HepG2 (cell line): ENCODE measurements around the gene HDHD3. TPM values are rescaled to one million over a fixed set of nuclear protein-coding genes. Genes with fewer than 3 reads are reported as not detected.

ENCODE experiments used
- ATAC-seq: fragments of 200-7000 bp; cut with Tn5 transposase; 3 replicates; pipeline ENCODE4 v1.9.1; 2020; ENCODE audit warnings: mild to moderate bottlenecking, moderate library complexity
- BruUV-seq: library from RNA; stranded (reverse); fragments of 400-500 nt; replicated peaks from 2 replicates; lab custom pipeline; 2021; lab: Mats Ljungman, UMichigan
- CTCF ChIA-PET: fragments of 300-600 bp; formaldehyde crosslinking; extraction: SDS; loops from one replicate; lab custom pipeline; 2021; ENCODE audit warnings: low total read pairs, inconsistent platforms, low intra/inter-chr PET ratio; lab: Yijun Ruan, JAX
- POLR2A ChIA-PET: fragments of 350-600 bp; sonication (Branson Sonifier 250); formaldehyde crosslinking; loops from one replicate; lab custom pipeline; 2020; ENCODE audit warnings: antibody characterized with exemption, inconsistent platforms; lab: Yijun Ruan, JAX
- DNase-seq: peaks from one replicate; pipeline ENCODE4 v3.0.0-alpha.2; 2015; ENCODE audit warnings: low spot score
- FAIRE-seq: peaks from 3 replicates; lab custom pipeline; 2011; peaks lifted over from hg19 to GRCh38; lab: Jason Lieb, UNC
- H2AFZ ChIP-seq: one replicate; pipeline ENCODE4 v1.6.1; 2011; ENCODE audit warnings: low read length, inconsistent platforms
- H3K27ac ChIP-seq: fragments of 300-600 bp; 3 replicates; pipeline ENCODE4 v1.8.0; 2011; ENCODE audit warnings: mixed run types, mild to moderate bottlenecking, mixed read lengths, low read length, inconsistent platforms; ENCODE audit not compliant: insufficient read depth; ENCODE audit errors: extremely low read length
- H3K27me3 ChIP-seq, 2 experiments: fragments of 200-600 bp in 1 of 2; 2 replicates in 1 of 2; 3 replicates in 1 of 2; pipeline versions ENCODE4 v1.6.0 to v1.8.0; 2011; ENCODE audit warnings: low read length in 2 of 2, mild to moderate bottlenecking in 2 of 2, moderate library complexity in 2 of 2, inconsistent platforms in 1 of 2; ENCODE audit not compliant: insufficient read depth in 2 of 2, control insufficient read depth in 1 of 2
- H3K36me3 ChIP-seq, 2 experiments: fragments of 200-600 bp in 1 of 2; replicated peaks in 1 of 2; 2 replicates in 1 of 2; 3 replicates in 1 of 2; pipeline versions ENCODE4 v1.5.1 to v1.8.0; 2011; ENCODE audit warnings: low read length in 2 of 2, inconsistent platforms in 1 of 2; ENCODE audit not compliant: insufficient read depth in 2 of 2, control insufficient read depth in 1 of 2
- H3K4me1 ChIP-seq: 2 replicates; pipeline ENCODE4 v1.5.1; 2012; ENCODE audit warnings: low read length, inconsistent platforms; ENCODE audit not compliant: insufficient read depth
- H3K4me2 ChIP-seq: 2 replicates; pipeline ENCODE4 v1.6.0; 2011; ENCODE audit warnings: low read depth, low read length, inconsistent platforms
- H3K4me3 ChIP-seq, 3 experiments: fragments of 200-600 bp in 1 of 3; sonication (generic), shearing (Covaris generic) in 1 of 3; replicated peaks in 1 of 3; 2 replicates each; pipeline ENCODE4 v1.5.1; 2011 to 2016; ENCODE audit warnings: low read length in 3 of 3, inconsistent platforms in 2 of 3, low read depth in 2 of 3, mild to moderate bottlenecking in 2 of 3, control low read depth in 1 of 3, mixed read lengths in 1 of 3; ENCODE audit not compliant: insufficient read depth in 1 of 3
- H3K79me2 ChIP-seq: one replicate; pipeline ENCODE4 v1.6.1; 2011; ENCODE audit warnings: low read length, inconsistent platforms; ENCODE audit not compliant: insufficient read depth
- H3K9ac ChIP-seq: 2 replicates; pipeline ENCODE4 v1.6.0; 2011; ENCODE audit warnings: mild to moderate bottlenecking, low read depth, low read length, inconsistent platforms; ENCODE audit not compliant: insufficient read depth
- H3K9me3 ChIP-seq: 2 replicates; pipeline ENCODE4 v1.5.1; 2012; ENCODE audit warnings: mild to moderate bottlenecking, low read length
- H4K20me1 ChIP-seq: 2 replicates; pipeline ENCODE4 v1.6.0; 2011; ENCODE audit warnings: inconsistent platforms, mild to moderate bottlenecking, low read length, moderate library complexity; ENCODE audit not compliant: insufficient read depth
- ATF1 ChIP-seq: IDR thresholded peaks from 2 replicates; pipeline ENCODE4 v1.6.1; 2016; ENCODE audit warnings: mild to moderate bottlenecking, control low read depth
- DMTF1 ChIP-seq: sonication (generic); formaldehyde crosslinking; IDR thresholded peaks from 2 replicates; pipeline ENCODE4 v1.4.0; 2020; ENCODE audit warnings: mild to moderate bottlenecking, missing genetic modification reagents
- DNMT1 ChIP-seq: sonication (generic); formaldehyde crosslinking; IDR thresholded peaks from 2 replicates; pipeline ENCODE4 v1.5.1; 2020; ENCODE audit warnings: mild to moderate bottlenecking, missing genetic modification reagents
- ELK4 ChIP-seq: sonication (generic); formaldehyde crosslinking; IDR thresholded peaks from 2 replicates; pipeline ENCODE4 v1.9.0; 2021; ENCODE audit warnings: missing genetic modification reagents, borderline replicate concordance
- GFI1 ChIP-seq: sonication (generic); formaldehyde crosslinking; IDR thresholded peaks from 2 replicates; pipeline ENCODE4 v1.5.0; 2020; ENCODE audit warnings: missing genetic modification reagents, mild to moderate bottlenecking, borderline replicate concordance
- GPBP1L1 ChIP-seq: sonication (generic); formaldehyde crosslinking; IDR thresholded peaks from 2 replicates; pipeline ENCODE4 v1.5.0; 2020; ENCODE audit warnings: mild to moderate bottlenecking, missing genetic modification reagents
- HHEX ChIP-seq: IDR thresholded peaks from 2 replicates; pipeline ENCODE4 v1.6.1; 2016; ENCODE audit warnings: control low read depth
- KLF12 ChIP-seq: sonication (generic); formaldehyde crosslinking; IDR thresholded peaks from 2 replicates; pipeline ENCODE4 v1.4.0; 2020; ENCODE audit warnings: missing genetic modification reagents, borderline replicate concordance
- MXD3 ChIP-seq: IDR thresholded peaks from 2 replicates; pipeline ENCODE4 v1.6.1; 2016; ENCODE audit warnings: mild to moderate bottlenecking, missing biosample characterization, missing genetic modification reagents
- SMAD1 ChIP-seq: sonication (generic); formaldehyde crosslinking; IDR thresholded peaks from 2 replicates; pipeline ENCODE4 v1.4.0; 2020; ENCODE audit warnings: missing genetic modification reagents, low read depth, mild to moderate bottlenecking, borderline replicate concordance
- SUZ12 ChIP-seq: fragments of 150-350 bp; IDR thresholded peaks from 2 replicates; pipeline ENCODE4 v1.6.1; 2014; ENCODE audit warnings: low read depth, low read length
- TP53 ChIP-seq: sonication (generic); formaldehyde crosslinking; conservative IDR thresholded peaks from 2 replicates; pipeline ENCODE4 v1.4.0; 2020; ENCODE audit warnings: missing genetic modification reagents
- WIZ ChIP-seq: sonication (generic); formaldehyde crosslinking; IDR thresholded peaks from 2 replicates; pipeline ENCODE4 v1.5.1; 2020; ENCODE audit warnings: mild to moderate bottlenecking, missing genetic modification reagents
- ZBTB34 ChIP-seq: sonication (generic); formaldehyde crosslinking; IDR thresholded peaks from 2 replicates; pipeline ENCODE4 v1.8.0; 2022; ENCODE audit warnings: mild to moderate bottlenecking, missing genetic modification reagents
- ZBTB43 ChIP-seq: sonication (generic); formaldehyde crosslinking; conservative IDR thresholded peaks from 2 replicates; pipeline ENCODE4 v1.4.0; 2020; ENCODE audit warnings: missing genetic modification reagents
- ZNF740 ChIP-seq: sonication (generic); formaldehyde crosslinking; IDR thresholded peaks from 2 replicates; pipeline ENCODE4 v1.4.0; 2020; ENCODE audit warnings: missing genetic modification reagents
- ZNF792 ChIP-seq: IDR thresholded peaks from 2 replicates; pipeline ENCODE4 v1.6.1; 2016
- WGBS: methylation state at CpG from one replicate; pipeline ENCODE4 v1.1.6; 2017; ENCODE audit warnings: low lambda C conversion rate; 5-methylcytosine and 5-hydroxymethylcytosine counted together
- in situ Hi-C: cut with HindIII; loops from 2 replicates; pipeline ENCODE4 v1.10.0; 2017; ENCODE audit warnings: low pct_unique_long_range_greater_than_20kb; ENCODE audit not compliant: extremely low pct_ligation_motif_present
- intact Hi-C: fragments of 100-400 bp; cut with micrococcal nuclease; formaldehyde crosslinking; loops from one replicate; pipeline ENCODE4 v1.10.0; 2022; ENCODE audit not compliant: unreplicated experiment
- polyA plus RNA-seq, 8 experiments: library from polyadenylated mRNA; depleted of rRNA in 3 of 8; stranded (reverse) in 7 of 8; unstranded in 1 of 8; fragments of >200 nt; fragmentation: Illumina TruSeq in 4 of 8; extraction: Trizol in 4 of 8; gene quantifications; 2 replicates each; pipeline versions ENCODE4 v1.2.1 to v1.2.3, GENCODE V29; 2011 to 2016; ENCODE audit warnings: low read depth in 4 of 8, missing spikeins in 1 of 8, mixed read lengths in 1 of 8; ENCODE audit not compliant: insufficient read depth in 1 of 8
- total RNA-seq, 5 experiments: library from RNA; depleted of rRNA; stranded (reverse); fragments of >200 nt; fragmentation: Illumina TruSeq; extraction: Trizol; gene quantifications; 2 replicates each; pipeline ENCODE4 v1.2.3, GENCODE V29; 2016; ENCODE audit warnings: low read depth in 1 of 5

The HDHD3 gene
- total and polyA plus RNA-seq, 2 of the 13 experiments (the other 11 are each of a cell fraction or from before 2014, with no cell fraction given): 23.1 to 38.5 TPM

GRCh38 chr9:113416149-113416721, 39.4 kb upstream of the HDHD3 start:
- DNase-seq (no peak), ATAC-seq (no peak; the same call in 2 of the 3 replicates), FAIRE-seq (no peak)
- H3K9me3 ChIP-seq: no peaks in the 10 kb centered on the region
- no TSS peak for BruUV-seq
- ChIA-PET CTCF (no interaction called here), POLR2A (no interaction called here)
- 9% methylated on average over 3 of the region's 3 CpGs for WGBS
- intact Hi-C loops (loop anchor here (10.0 kb wide), 1 partner anchor 239 kb away; no protein-coding TSS in a partner anchor), in situ Hi-C loops (no loop called here)
- no peaks in the 10 kb centered on the region for H4K20me1 ChIP-seq
- H3K27me3 ChIP-seq: no peaks in the 10 kb centered on the region
- H3K27ac ChIP-seq: no peak overlapping the region
- H3K4me3 ChIP-seq: no peak overlapping the region
- H3K79me2 ChIP-seq: no peaks in the 10 kb centered on the region
- no peak overlapping the region for H2AFZ ChIP-seq
- H3K36me3 ChIP-seq: no peaks in the 10 kb centered on the region
- H3K4me1 ChIP-seq: peaks cover 8% of the 10 kb centered on the region
- no peak overlapping the region for H3K4me2 ChIP-seq
- no peak overlapping the region for H3K9ac ChIP-seq
- TF ChIP-seq HHEX (CRISPR knock-in tag) (no peak), DNMT1 (no peak), KLF12 (CRISPR knock-in tag) (no peak), ATF1 (CRISPR knock-in tag) (no peak), ZBTB34 (CRISPR knock-in tag) (no peak), TP53 (CRISPR knock-in tag) (no peak), MXD3 (CRISPR knock-in tag) (no peak), ZBTB43 (CRISPR knock-in tag) (no peak), ELK4 (CRISPR knock-in tag) (no peak), DMTF1 (CRISPR knock-in tag) (no peak), ZNF740 (CRISPR knock-in tag) (no peak), GFI1 (CRISPR knock-in tag) (no peak), GPBP1L1 (CRISPR knock-in tag) (no peak), WIZ (no peak), SMAD1 (no peak), SUZ12 (no peak), ZNF792 (no peak)
